SK-N-SH treated with all-trans-retinoic acid at 6 μM for 48 hours (cell line): ENCODE measurements around the gene DNAJB1.
A peak's percentile ranks its signal among the peaks of the same experiment; 100 is the strongest.

Source experiments
- ATAC-seq: fragments of 200-7000 bp; cut with Tn5 transposase; 3 replicates; pipeline ENCODE4 v1.9.1; 2020; ENCODE audit warnings: mild to moderate bottlenecking, moderate library complexity
- ARNTL ChIP-seq: fragments of 450-650 bp; formaldehyde crosslinking; IDR thresholded peaks from 2 replicates; pipeline ENCODE4 v1.5.0; 2020; ENCODE audit warnings: low read depth, mild to moderate bottlenecking, moderate library complexity, borderline replicate concordance
- BACH2 ChIP-seq: fragments of 250-450 bp; sonication (Bioruptor Pico); IDR thresholded peaks from 2 replicates; pipeline ENCODE4 v1.9.0; 2021; ENCODE audit warnings: mild to moderate bottlenecking, borderline replicate concordance
- CREB5 ChIP-seq: fragments of 250-450 bp; sonication (Bioruptor Pico); IDR thresholded peaks from 2 replicates; pipeline ENCODE4 v1.5.1; 2020; ENCODE audit warnings: low read depth, mild to moderate bottlenecking, moderate library complexity
- CSDC2 ChIP-seq: fragments of 250-450 bp; sonication (Bioruptor Pico); IDR thresholded peaks from 2 replicates; pipeline ENCODE4 v1.5.0; 2020; ENCODE audit warnings: mild to moderate bottlenecking, moderate library complexity
- CSRNP3 ChIP-seq: fragments of 250-450 bp; sonication (Bioruptor Pico); IDR thresholded peaks from 2 replicates; pipeline ENCODE4 v1.5.1; 2021; ENCODE audit warnings: mild to moderate bottlenecking, moderate library complexity
- ESRRG ChIP-seq: fragments of 250-450 bp; sonication (Bioruptor Pico); IDR thresholded peaks from 2 replicates; pipeline ENCODE4 v1.6.1; 2021; ENCODE audit warnings: mild to moderate bottlenecking
- GLIS3 ChIP-seq: fragments of 250-450 bp; sonication (Bioruptor Pico); IDR thresholded peaks from 2 replicates; pipeline ENCODE4 v1.5.0; 2020; ENCODE audit warnings: mild to moderate bottlenecking, moderate library complexity
- ISL1 ChIP-seq: fragments of 250-450 bp; sonication (Bioruptor Pico); IDR thresholded peaks from 2 replicates; pipeline ENCODE4 v2.1.2; 2022; ENCODE audit warnings: mild to moderate bottlenecking, moderate library complexity
- OSR1 ChIP-seq: fragments of 250-450 bp; sonication (Bioruptor Pico); IDR thresholded peaks from 2 replicates; pipeline ENCODE4 v1.8.0; 2022; ENCODE audit warnings: moderate library complexity, mild to moderate bottlenecking, inconsistent platforms
- PATZ1 ChIP-seq: fragments of 250-450 bp; sonication (Bioruptor Pico); IDR thresholded peaks from 2 replicates; pipeline ENCODE4 v1.8.0; 2020; ENCODE audit warnings: mild to moderate bottlenecking, moderate library complexity, borderline replicate concordance
- POU6F1 ChIP-seq: fragments of 250-450 bp; sonication (Bioruptor Pico); IDR thresholded peaks from 2 replicates; pipeline ENCODE4 v1.8.0; 2021; ENCODE audit warnings: low read depth, mild to moderate bottlenecking, moderate library complexity, borderline replicate concordance
- PPARA ChIP-seq: fragments of 250-450 bp; sonication (Bioruptor Pico); IDR thresholded peaks from 2 replicates; pipeline ENCODE4 v1.5.0; 2020; ENCODE audit warnings: mild to moderate bottlenecking, borderline replicate concordance
- RARB ChIP-seq: fragments of 250-450 bp; sonication (Bioruptor Pico); IDR thresholded peaks from 2 replicates; pipeline ENCODE4 v1.8.0; 2021; ENCODE audit warnings: mild to moderate bottlenecking, moderate library complexity
- SNAI2 ChIP-seq: fragments of 250-450 bp; sonication (Bioruptor Pico); IDR thresholded peaks from 2 replicates; pipeline ENCODE4 v1.5.0; 2020; ENCODE audit warnings: mild to moderate bottlenecking, moderate library complexity
- TCF4 ChIP-seq: fragments of 250-450 bp; sonication (Bioruptor Pico); IDR thresholded peaks from 2 replicates; pipeline ENCODE4 v1.8.0; 2021; ENCODE audit warnings: mild to moderate bottlenecking, moderate library complexity, borderline replicate concordance
- ZC3H10 ChIP-seq: fragments of 250-450 bp; sonication (Bioruptor Pico); IDR thresholded peaks from 2 replicates; pipeline ENCODE4 v1.5.1; 2021; ENCODE audit warnings: mild to moderate bottlenecking, moderate library complexity
- ZFP3 ChIP-seq: fragments of 250-450 bp; sonication (Bioruptor Pico); IDR thresholded peaks from 2 replicates; pipeline ENCODE4 v1.5.0; 2020; ENCODE audit warnings: mild to moderate bottlenecking, moderate library complexity
- ZFP30 ChIP-seq: fragments of 450-650 bp; formaldehyde crosslinking; IDR thresholded peaks from 2 replicates; pipeline ENCODE4 v1.5.0; 2022; ENCODE audit warnings: mild to moderate bottlenecking, moderate library complexity
- ZNF565 ChIP-seq: fragments of 450-650 bp; formaldehyde crosslinking; conservative IDR thresholded peaks from 2 replicates; pipeline ENCODE4 v1.5.0; 2020; ENCODE audit warnings: low read depth, mild to moderate bottlenecking, moderate library complexity
- ZNF70 ChIP-seq: fragments of 450-650 bp; formaldehyde crosslinking; IDR thresholded peaks from 2 replicates; pipeline ENCODE4 v1.5.0; 2020; ENCODE audit warnings: mild to moderate bottlenecking, moderate library complexity
- ZNF8 ChIP-seq: fragments of 450-650 bp; formaldehyde crosslinking; IDR thresholded peaks from 2 replicates; pipeline ENCODE4 v1.5.0; 2020; ENCODE audit warnings: mild to moderate bottlenecking, moderate library complexity

The DNAJB1 gene

GRCh38 chr19:14540741-14541525 is 22.7 kb upstream of the DNAJB1 start (continued):
- TF ChIP-seq TCF4 (CRISPR knock-in tag) (no peak), ISL1 (CRISPR knock-in tag) (no peak), ZNF8 (CRISPR knock-in tag) (no peak), PPARA (no peak), OSR1 (no peak), CSRNP3 (CRISPR knock-in tag) (no peak), ZFP30 (no peak)

GRCh38 chr19:14536926-14537692 is 18.9 kb upstream of the DNAJB1 start:
- ATAC-seq: peak; percentile 63
- TF ChIP-seq ZC3H10 (no peak), BACH2 (CRISPR knock-in tag) (no peak), CSRNP3 (CRISPR knock-in tag) (no peak), RARB (CRISPR knock-in tag) (no peak), PATZ1 (CRISPR knock-in tag) (no peak), ZNF8 (CRISPR knock-in tag) (no peak), ESRRG (CRISPR knock-in tag) (no peak), ARNTL (CRISPR knock-in tag) (no peak), GLIS3 (CRISPR knock-in tag) (no peak), ISL1 (CRISPR knock-in tag) (no peak)

- no peak for ATAC-seq
- TF ChIP-seq OSR1 (no peak), RARB (CRISPR knock-in tag) (no peak), TCF4 (CRISPR knock-in tag) (no peak), ZNF70 (no peak), PPARA (no peak), ZNF8 (CRISPR knock-in tag) (no peak), PATZ1 (CRISPR knock-in tag) (no peak), POU6F1 (CRISPR knock-in tag) (no peak)
Observed at GRCh38 chr19:14533450-14533849, 15.3 kb upstream of the DNAJB1 start.

- no peak for ATAC-seq
- TF ChIP-seq ZFP3 (CRISPR knock-in tag) (no peak), ZNF565 (CRISPR knock-in tag) (no peak), SNAI2 (no peak), BACH2 (CRISPR knock-in tag) (no peak), ESRRG (CRISPR knock-in tag) (no peak), OSR1 (no peak), CSRNP3 (CRISPR knock-in tag) (no peak), CREB5 (CRISPR knock-in tag) (no peak), ZNF8 (CRISPR knock-in tag) (no peak), POU6F1 (CRISPR knock-in tag) (no peak), CSDC2 (CRISPR knock-in tag) (no peak), ZNF70 (no peak)
Observed at GRCh38 chr19:14530506-14530905, 12.3 kb upstream of the DNAJB1 start.
